Mesenchymal stem cell (in vitro differentiated cells and primary cell): Measurements from ENCODE around the gene FYN.

ENCODE experiments used
- DNase-seq: peaks from one replicate; pipeline ENCODE4 v3.0.0-alpha.2; 2013
- H2AFZ ChIP-seq: one replicate; pipeline ENCODE4 v1.6.1; 2013; ENCODE audit warnings: low read depth, mild to moderate bottlenecking, control low read depth, inconsistent platforms, low read length, moderate library complexity
- H2AK5ac ChIP-seq: 2 replicates; pipeline ENCODE4 v1.6.1; 2013; ENCODE audit warnings: low read length, moderate library complexity, mild to moderate bottlenecking, inconsistent platforms; ENCODE audit not compliant: severe bottlenecking
- H2BK120ac ChIP-seq: one replicate; pipeline ENCODE4 v1.6.1; 2013; ENCODE audit warnings: low read depth, mild to moderate bottlenecking, inconsistent platforms, low read length, moderate library complexity
- H2BK12ac ChIP-seq, 2 experiments: one replicate each; pipeline ENCODE4 v1.6.1; 2013; ENCODE audit warnings: inconsistent platforms in 2 of 2, low read length in 2 of 2, mild to moderate bottlenecking in 2 of 2, moderate library complexity in 2 of 2, control low read depth in 1 of 2
- H2BK15ac ChIP-seq: one replicate; pipeline ENCODE4 v1.6.1; 2013; ENCODE audit warnings: mild to moderate bottlenecking, low read depth, inconsistent platforms; ENCODE audit not compliant: poor library complexity, severe bottlenecking
- H2BK5ac ChIP-seq: 2 replicates; pipeline ENCODE4 v1.6.1; 2013; ENCODE audit warnings: low read depth, mild to moderate bottlenecking, low read length, control low read depth, inconsistent platforms; ENCODE audit not compliant: poor library complexity, severe bottlenecking
- H3K14ac ChIP-seq, 2 experiments: one replicate each; pipeline ENCODE4 v1.6.1; 2013; ENCODE audit warnings: inconsistent platforms in 2 of 2, low read length in 2 of 2, control low read depth in 1 of 2, mild to moderate bottlenecking in 1 of 2, moderate library complexity in 1 of 2
- H3K18ac ChIP-seq, 2 experiments: one replicate each; pipeline ENCODE4 v1.6.1; 2013; ENCODE audit warnings: inconsistent platforms in 2 of 2, low read length in 2 of 2, control low read depth in 1 of 2, low read depth in 1 of 2, mild to moderate bottlenecking in 1 of 2
- H3K23ac ChIP-seq, 2 experiments: one replicate each; pipeline ENCODE4 v1.6.1; 2013; ENCODE audit warnings: inconsistent platforms in 2 of 2, low read length in 2 of 2, mild to moderate bottlenecking in 2 of 2, moderate library complexity in 2 of 2, control low read depth in 1 of 2
- H3K27ac ChIP-seq: 2 replicates; pipeline ENCODE4 v1.5.1; 2013; ENCODE audit warnings: mild to moderate bottlenecking, moderate library complexity, low read length, control low read depth, inconsistent platforms; ENCODE audit not compliant: poor library complexity, severe bottlenecking
- H3K27me3 ChIP-seq, 2 experiments: 2 replicates each; pipeline versions ENCODE4 v1.6.1 to v1.7.0; 2013; ENCODE audit warnings: low read length in 2 of 2, mild to moderate bottlenecking in 2 of 2, moderate library complexity in 2 of 2, control low read depth in 1 of 2, inconsistent platforms in 1 of 2; ENCODE audit not compliant: control insufficient read depth in 1 of 2, insufficient read depth in 1 of 2
- H3K36me3 ChIP-seq, 2 experiments: 2 replicates each; pipeline versions ENCODE4 v1.6.1 to v1.7.0; 2013; ENCODE audit warnings: low read length in 2 of 2, control low read depth in 1 of 2, inconsistent platforms in 1 of 2, low read depth in 1 of 2, mild to moderate bottlenecking in 1 of 2; ENCODE audit not compliant: insufficient read depth in 2 of 2, control insufficient read depth in 1 of 2
- H3K4ac ChIP-seq, 2 experiments: one replicate each; pipeline ENCODE4 v1.6.1; 2013; ENCODE audit warnings: inconsistent platforms in 2 of 2, low read length in 2 of 2, mild to moderate bottlenecking in 2 of 2, moderate library complexity in 2 of 2, control low read depth in 1 of 2, low read depth in 1 of 2
- H3K4me1 ChIP-seq: 2 replicates; pipeline ENCODE4 v1.6.1; 2013; ENCODE audit warnings: low read depth, low read length, control low read depth; ENCODE audit not compliant: control insufficient read depth, insufficient read depth
- H3K4me2 ChIP-seq: 2 replicates; pipeline ENCODE4 v1.6.1; 2013; ENCODE audit warnings: low read length, mild to moderate bottlenecking, inconsistent platforms; ENCODE audit not compliant: poor library complexity, severe bottlenecking
- H3K4me3 ChIP-seq, 2 experiments: 2 replicates each; pipeline versions ENCODE4 v1.5.1 to v1.7.0; 2013; ENCODE audit warnings: low read length in 2 of 2, mild to moderate bottlenecking in 2 of 2, control low read depth in 1 of 2, low read depth in 1 of 2; ENCODE audit not compliant: insufficient read depth in 1 of 2
- H3K79me1 ChIP-seq: replicated peaks from 2 replicates; pipeline ENCODE4 v1.6.1; 2013; ENCODE audit warnings: mild to moderate bottlenecking, control low read depth, low read length, inconsistent platforms; ENCODE audit not compliant: poor library complexity, severe bottlenecking
- H3K9ac ChIP-seq: 2 replicates; pipeline ENCODE4 v1.7.0; 2013; ENCODE audit warnings: mild to moderate bottlenecking, low read length, moderate library complexity
- H3K9me3 ChIP-seq: 2 replicates; pipeline ENCODE4 v1.7.0; 2013; ENCODE audit warnings: mild to moderate bottlenecking, low read length; ENCODE audit not compliant: control insufficient read depth
- H4K8ac ChIP-seq: one replicate; pipeline ENCODE4 v1.6.1; 2013; ENCODE audit warnings: inconsistent platforms, mild to moderate bottlenecking, low read length, moderate library complexity
- H4K91ac ChIP-seq: one replicate; pipeline ENCODE4 v1.6.1; 2013; ENCODE audit warnings: mild to moderate bottlenecking, low read length, inconsistent platforms
- WGBS: methylation state at CpG from one replicate; pipeline ENCODE4 v1.1.7; 2013; ENCODE audit warnings: mixed read lengths; 5-methylcytosine and 5-hydroxymethylcytosine counted together

FYN gene

DNA sequence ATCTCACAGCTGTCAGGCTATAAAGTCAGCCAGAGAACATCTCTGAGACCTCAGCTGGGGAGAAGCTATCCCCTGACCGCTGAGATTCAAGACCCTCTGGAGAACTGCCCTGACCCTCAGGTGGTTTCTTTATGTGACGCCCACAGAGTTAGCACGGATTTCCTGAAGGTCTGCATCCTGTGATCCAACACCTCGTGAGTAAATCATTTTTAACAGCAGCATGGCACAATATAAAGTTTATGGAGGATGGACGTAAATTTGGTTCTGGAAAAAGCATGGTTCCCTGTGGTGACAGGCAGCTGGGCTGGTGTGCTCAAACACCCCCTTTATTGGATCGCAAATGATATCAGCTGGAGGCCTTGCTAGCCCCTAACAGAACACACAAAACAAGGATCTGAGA is 242.2 kb downstream of the FYN start:
- no peak overlapping the region for H2AK5ac ChIP-seq
- H3K9me3 ChIP-seq = no peaks in the 10 kb centered on the region
- no peak overlapping the region for H3K4me2 ChIP-seq
- H4K8ac ChIP-seq = no peak overlapping the region
- no peak overlapping the region for H3K9ac ChIP-seq
- H3K23ac ChIP-seq = no peak overlapping the region
- H4K91ac ChIP-seq = no peak overlapping the region
- DNase-seq = no peak
- 74% methylated on average over 6 of the region's 6 CpGs for WGBS
- H3K27me3 ChIP-seq = no peaks in the 10 kb centered on the region
- H3K14ac ChIP-seq = no peak overlapping the region
- no peak overlapping the region for H2BK15ac ChIP-seq
- no peak overlapping the region for H3K18ac ChIP-seq
- no peak overlapping the region for H2BK5ac ChIP-seq
- H3K36me3 ChIP-seq = no peaks in the 10 kb centered on the region
- H3K4me1 ChIP-seq = peaks cover 6% of the 10 kb centered on the region
- H3K4me3 ChIP-seq = no peak overlapping the region
- no peak overlapping the region for H2AFZ ChIP-seq
- H2BK12ac ChIP-seq = no peak overlapping the region
- H3K79me1 ChIP-seq = no peaks in the 10 kb centered on the region
- no peak overlapping the region for H3K27ac ChIP-seq
- no peak overlapping the region for H2BK120ac ChIP-seq
- no peak overlapping the region for H3K4ac ChIP-seq

DNA sequence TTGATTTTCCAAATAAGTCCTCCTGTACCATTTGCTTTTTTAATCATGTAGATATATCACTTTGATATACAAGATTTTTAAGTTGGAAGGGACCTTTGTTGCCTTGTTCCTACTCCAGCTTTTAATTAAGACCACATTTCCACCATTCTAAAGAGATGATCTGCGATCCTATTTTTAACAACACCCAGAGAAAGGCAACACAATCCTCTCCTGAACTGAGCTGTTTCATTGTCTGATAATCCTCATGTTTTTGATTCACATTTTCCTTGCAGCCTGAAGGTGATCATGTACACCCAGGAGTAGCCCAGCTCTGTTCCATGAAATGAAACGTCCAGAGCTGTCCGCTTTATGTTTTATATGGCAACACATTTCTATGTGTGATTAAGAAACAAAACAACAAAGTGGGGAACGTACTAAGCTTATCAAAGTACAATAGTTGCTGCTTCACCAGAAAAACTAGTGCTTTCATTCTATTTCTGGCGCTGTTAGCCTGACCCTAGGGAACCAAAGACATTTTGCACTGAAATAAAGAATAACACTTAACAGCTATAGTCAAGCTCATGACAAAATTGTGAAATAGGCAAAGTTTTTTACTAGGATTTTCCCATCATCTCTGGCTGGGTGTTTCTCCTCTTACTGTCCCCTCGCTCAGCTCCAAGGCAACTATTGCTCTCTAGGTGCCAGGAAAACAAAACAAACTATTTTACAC is 245.0 kb downstream of the FYN start:
- DNase-seq = no peak
- H3K9me3 ChIP-seq = no peaks in the 10 kb centered on the region
- H2BK12ac ChIP-seq = no peak overlapping the region
- no peaks in the 10 kb centered on the region for H3K27me3 ChIP-seq
- H2BK5ac ChIP-seq = no peak overlapping the region
- peaks cover 6% of the 10 kb centered on the region for H3K4me1 ChIP-seq
- peak overlapping the region in 1 of 2 experiments; percentile 48 for H3K4me3 ChIP-seq
- no peak overlapping the region for H4K8ac ChIP-seq
- WGBS = 89% methylated on average over 6 of the region's 6 CpGs
- no peaks in the 10 kb centered on the region for H3K36me3 ChIP-seq
- no peak overlapping the region for H2AFZ ChIP-seq
- H3K79me1 ChIP-seq = no peaks in the 10 kb centered on the region
- H3K4me2 ChIP-seq = no peak overlapping the region
- peak overlapping the region; percentile 88 for H3K9ac ChIP-seq
- H3K18ac ChIP-seq = no peak overlapping the region
- no peak overlapping the region for H3K27ac ChIP-seq
- H2BK15ac ChIP-seq = no peak overlapping the region
- no peak overlapping the region for H2BK120ac ChIP-seq
- H3K14ac ChIP-seq = no peak overlapping the region
- H4K91ac ChIP-seq = no peak overlapping the region
- no peak overlapping the region for H2AK5ac ChIP-seq
- no peak overlapping the region for H3K4ac ChIP-seq
- H3K23ac ChIP-seq = no peak overlapping the region

DNA sequence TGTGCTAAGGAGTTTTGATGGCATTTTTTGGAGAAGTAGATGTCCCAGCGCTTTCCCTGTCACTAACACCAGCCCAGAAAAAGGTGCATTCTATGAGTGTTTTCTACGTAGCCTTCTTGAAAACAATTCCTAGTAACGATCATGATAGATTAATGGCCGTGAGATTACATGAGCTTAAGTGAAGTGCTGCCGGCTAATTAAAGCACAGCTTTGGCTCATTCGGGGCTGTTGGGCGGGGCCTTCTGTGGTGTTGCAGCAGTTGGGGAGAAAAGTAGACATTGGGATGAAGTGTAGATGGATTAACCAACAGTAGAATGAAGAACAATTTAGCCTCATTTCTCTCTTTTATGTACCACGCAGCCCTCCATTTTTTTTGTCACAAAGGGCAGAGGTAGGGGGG is 246.8 kb downstream of the FYN start:
- no peaks in the 10 kb centered on the region for H3K27me3 ChIP-seq
- H3K9me3 ChIP-seq = no peaks in the 10 kb centered on the region
- H3K4me3 ChIP-seq = peak overlapping the region in 1 of 2 experiments; percentile 73
- no peak overlapping the region for H2BK5ac ChIP-seq
- peaks cover 1% of the 10 kb centered on the region for H3K4me1 ChIP-seq
- H2BK12ac ChIP-seq = no peak overlapping the region
- no peak overlapping the region for H2BK120ac ChIP-seq
- H3K14ac ChIP-seq = no peak overlapping the region
- no peak overlapping the region for H3K27ac ChIP-seq
- DNase-seq = no peak
- H3K23ac ChIP-seq = no peak overlapping the region
- H2AK5ac ChIP-seq = no peak overlapping the region
- no peak overlapping the region for H3K18ac ChIP-seq
- H4K8ac ChIP-seq = no peak overlapping the region
- H3K4me2 ChIP-seq = no peak overlapping the region
- no peak overlapping the region for H2AFZ ChIP-seq
- H4K91ac ChIP-seq = no peak overlapping the region
- peak overlapping the region; percentile 86 for H3K9ac ChIP-seq
- no peaks in the 10 kb centered on the region for H3K79me1 ChIP-seq
- no peaks in the 10 kb centered on the region for H3K36me3 ChIP-seq
- no peak overlapping the region for H3K4ac ChIP-seq
- no peak overlapping the region for H2BK15ac ChIP-seq
- 91% methylated on average over 8 of the region's 8 CpGs for WGBS

DNA sequence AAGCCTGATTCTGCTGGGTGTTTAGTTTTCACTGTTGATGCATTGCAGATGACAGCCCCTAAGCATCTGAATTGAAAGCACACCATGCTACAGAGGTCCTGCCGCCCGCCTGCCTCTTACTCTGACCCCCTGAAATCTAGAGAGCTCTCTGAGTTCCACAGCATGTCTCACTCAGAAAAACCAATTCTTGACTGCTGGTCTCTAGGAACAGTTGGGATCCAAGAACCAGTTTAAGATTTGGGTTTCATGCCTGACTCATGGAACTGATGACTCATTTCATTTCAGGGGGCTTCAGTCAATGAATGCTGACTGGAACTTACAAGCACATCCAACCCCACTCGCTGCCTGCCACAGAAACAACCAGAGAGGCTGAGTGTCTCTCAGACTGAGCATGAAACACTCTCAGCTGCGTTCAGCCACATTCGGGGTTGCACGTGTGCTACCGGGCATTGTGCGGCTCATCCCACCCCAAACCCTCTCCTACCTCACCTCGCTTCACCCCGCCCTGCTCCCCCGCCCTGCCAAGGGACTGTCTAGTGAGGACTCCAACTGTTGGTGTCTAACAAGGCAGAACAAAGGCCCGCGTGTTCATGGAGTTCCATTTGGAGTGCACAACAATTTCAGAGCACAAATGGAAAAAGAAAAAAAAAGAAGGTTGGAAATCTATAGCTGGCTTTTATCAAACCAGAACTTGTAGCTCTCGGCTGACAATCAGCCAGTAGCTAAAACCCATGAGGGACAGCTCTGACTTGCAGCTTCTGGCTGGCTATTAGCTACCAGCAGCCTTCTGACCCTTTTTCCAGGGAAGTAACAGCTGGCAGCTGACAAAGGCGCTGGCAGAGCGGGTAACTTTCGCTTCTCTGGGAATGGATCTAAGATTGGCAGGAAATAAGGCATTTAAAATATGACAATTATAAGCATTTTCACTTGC is 247.5 kb downstream of the FYN start:
- Histone ChIP-seq H3K36me3 (no peaks in the 10 kb centered on the region), H3K27me3 (peaks cover 0 to 3% of the 10 kb centered on the region in 2 experiments), H3K9me3 (no peaks in the 10 kb centered on the region), H3K79me1 (no peaks in the 10 kb centered on the region), H2BK120ac (no peak overlapping the region), H3K27ac (no peak overlapping the region), H2BK5ac (no peak overlapping the region), H3K18ac (no peak overlapping the region), H3K4me1 (no peaks in the 10 kb centered on the region), H3K14ac (no peak overlapping the region), H4K8ac (no peak overlapping the region), H3K4me2 (no peak overlapping the region), H2AFZ (no peak overlapping the region), H3K4ac (no peak overlapping the region), H2BK12ac (no peak overlapping the region), H3K23ac (no peak overlapping the region), H3K9ac (peak overlapping the region; percentile 86), H2AK5ac (no peak overlapping the region), H4K91ac (no peak overlapping the region), H3K4me3 (peak overlapping the region in 1 of 2 experiments; percentile 73), H2BK15ac (no peak overlapping the region)
- DNase-seq = peak; percentile 14
- 90% methylated on average over 14 of the region's 17 CpGs for WGBS
